Coronary artery (tissue), 2 donors: ENCODE results near the gene DDX5.

Experiments
- DNase-seq: peaks from one replicate; pipeline ENCODE4 v3.0.0-alpha.2; 2017; ENCODE audit warnings: low spot score
- H3K27ac ChIP-seq, 2 donors: fragments of 200-600 bp; sonication (generic); one replicate each; pipeline ENCODE4 v1.5.1; 2016 to 2019
- H3K4me3 ChIP-seq: fragments of 200-600 bp; sonication (generic); 2 replicates; pipeline ENCODE4 v1.5.1; 2016; ENCODE audit warnings: mild to moderate bottlenecking, moderate library complexity
- CTCF ChIP-seq: fragments of 200-600 bp; sonication (generic); IDR thresholded peaks from one replicate; pipeline ENCODE4 v1.5.1; 2019; ENCODE audit warnings: antibody characterized with exemption

DDX5 gene

GRCh38 chr17:64504769-64505339 is 1.2 kb downstream of the DDX5 start:
- Histone ChIP-seq H3K4me3 (peak overlapping the region; percentile 90), H3K27ac (peak overlapping the region; percentile 99 to 100)
- no peak for TF ChIP-seq CTCF
- DNase-seq: no peak

GRCh38 chr17:64503821-64504768 is 2.0 kb downstream of the DDX5 start:
- TF ChIP-seq CTCF: no peak
- no peak for DNase-seq
- Histone ChIP-seq H3K4me3 (peak overlapping the region; percentile 90), H3K27ac (peak overlapping the region; percentile 99 to 100)

- Histone ChIP-seq H3K27ac (peak overlapping the region; percentile 28 to 99), H3K4me3 (peak overlapping the region; percentile 90)
- no peak for DNase-seq
- TF ChIP-seq CTCF: no peak
Measured at GRCh38 chr17:64503341-64503740, 2.7 kb downstream of the DDX5 start.

- peak overlapping the region; percentile 90 for H3K4me3 ChIP-seq
- no peak for DNase-seq
- H3K27ac ChIP-seq: peak overlapping the region in 1 of 2 donors; percentile 28
- no peak for TF ChIP-seq CTCF
Measured at GRCh38 chr17:64502809-64503208, 3.3 kb downstream of the DDX5 start.

GRCh38 chr17:64502021-64502420 is 4.1 kb downstream of the DDX5 start:
- no peak for DNase-seq
- peak overlapping the region; percentile 5 for H3K4me3 ChIP-seq
- H3K27ac ChIP-seq: no peak overlapping the region
- TF ChIP-seq CTCF: no peak

GRCh38 chr17:64500862-64501765 is 5.0 kb downstream of the DDX5 start:
- TF ChIP-seq CTCF: no peak
- Histone ChIP-seq H3K27ac (no peak overlapping the region), H3K4me3 (no peak overlapping the region)
- DNase-seq: no peak
